ENCODE data around the gene COL5A3.

- TF ChIP-seq CTCF (IDR thresholded peaks at IDR 0.05), result no peak
- no peak for TF ChIP-seq POLR2A (IDR thresholded peaks at IDR 0.05)
These were observed 70.9 kb downstream of the COL5A3 start for GRCh38 chr19:9939301-9939913.

All from body of pancreas (tissue), 4 donors.